H7 (cell line): ENCODE data around the gene TIGD7. TPM values are rescaled to one million over a fixed set of nuclear protein-coding genes. Genes with fewer than 3 reads are reported as not detected.
"Not testable (repeated sequence)": the region's sequence is repeated elsewhere in the genome, so short reads cannot be mapped to it uniquely, and the experiment has no call there.

Experiments used
- DNase-seq: peaks from one replicate; pipeline ENCODE4 v3.0.0; 2012
- H3K27me3 ChIP-seq: 2 replicates; pipeline ENCODE4 v1.6.0; 2011; ENCODE audit warnings: mild to moderate bottlenecking, low read length; ENCODE audit not compliant: control insufficient read depth, insufficient read depth
- H3K36me3 ChIP-seq: replicated peaks from 2 replicates; pipeline ENCODE4 v1.5.1; 2011; ENCODE audit warnings: low read length; ENCODE audit not compliant: control insufficient read depth, insufficient read depth
- H3K4me3 ChIP-seq: 2 replicates; pipeline ENCODE4 v1.5.1; 2011; ENCODE audit warnings: low read depth, mild to moderate bottlenecking, control low read depth, low read length, moderate library complexity; ENCODE audit not compliant: insufficient read depth
- total RNA-seq: library from RNA; depleted of rRNA; stranded (reverse); fragments of >200 nt; shearing (Covaris generic); gene quantifications from 2 replicates; pipeline ENCODE4 v1.2.3, GENCODE V29; 2014

Gene TIGD7
- total RNA-seq, 1 experiment from 2014 or later = 2.1 TPM

- H3K4me3 ChIP-seq = no peak overlapping the region
- H3K36me3 ChIP-seq = peaks cover 12% of the 10 kb centered on the region
- peak; percentile 62 for DNase-seq
- no peaks in the 10 kb centered on the region for H3K27me3 ChIP-seq
Measured at GRCh38 chr16:3295209-3295608, 10.0 kb downstream of the TIGD7 start.

- no peak overlapping the region for H3K4me3 ChIP-seq
Measured at GRCh38 chr16:3292604-3293003, 12.6 kb downstream of the TIGD7 start.

GRCh38 chr16:3289998-3290673, 15.1 kb downstream of the TIGD7 start:
- peaks cover 44% of the 10 kb centered on the region for H3K36me3 ChIP-seq
- DNase-seq = no peak
- no peak overlapping the region for H3K4me3 ChIP-seq
- H3K27me3 ChIP-seq = no peaks in the 10 kb centered on the region

More at GRCh38 chr16:3292604-3293003, 12.6 kb downstream of the TIGD7 start:
- no peak for DNase-seq
- Histone ChIP-seq H3K36me3 (peaks cover 29% of the 10 kb centered on the region), H3K27me3 (no peaks in the 10 kb centered on the region)

- Histone ChIP-seq H3K36me3 (peaks cover 31% of the 10 kb centered on the region), H3K4me3 (no peak overlapping the region), H3K27me3 (no peaks in the 10 kb centered on the region)
- DNase-seq = no peak
Measured at GRCh38 chr16:3285131-3285530, 20.1 kb downstream of the TIGD7 start.

- H3K27me3 ChIP-seq = no peaks in the 10 kb centered on the region
- DNase-seq = no peak
- H3K4me3 ChIP-seq = peak overlapping the region; percentile 90
- H3K36me3 ChIP-seq = peaks cover 18% of the 10 kb centered on the region
Measured at GRCh38 chr16:3283543-3284447, 21.4 kb downstream of the TIGD7 start.

GRCh38 chr16:3282730-3283542, 22.3 kb downstream of the TIGD7 start, which contains the start of gene ZNF263:
Gene ZNF263, plus strand, starts transcription at chr16:3283491. Its CDS starts 328 bp downstream, at chr16:3283819.
- H3K36me3 ChIP-seq = peaks cover 15% of the 10 kb centered on the region
- H3K27me3 ChIP-seq = no peaks in the 10 kb centered on the region
- peak within 1 kb of the TSS; percentile 90 for H3K4me3 ChIP-seq
- DNase-seq = peak; percentile 98

- no peaks in the 10 kb centered on the region for H3K27me3 ChIP-seq
- peaks cover 15% of the 10 kb centered on the region for H3K36me3 ChIP-seq
- DNase-seq = no peak
- peak overlapping the region; percentile 90 for H3K4me3 ChIP-seq
Measured at GRCh38 chr16:3282103-3282729, 23.0 kb downstream of the TIGD7 start.

GRCh38 chr16:3281222-3281820, 23.9 kb downstream of the TIGD7 start:
- Histone ChIP-seq H3K27me3 (no peaks in the 10 kb centered on the region), H3K36me3 (peaks cover 10% of the 10 kb centered on the region), H3K4me3 (no peak overlapping the region)
- DNase-seq = no peak

- no peak for DNase-seq
- Histone ChIP-seq H3K4me3 (no peak overlapping the region), H3K36me3 (no peaks in the 10 kb centered on the region), H3K27me3 (no peaks in the 10 kb centered on the region)
Measured at GRCh38 chr16:3276679-3277078, 28.6 kb downstream of the TIGD7 start.

- no peaks in the 10 kb centered on the region for H3K36me3 ChIP-seq
- no peak for DNase-seq
- H3K4me3 ChIP-seq = no peak overlapping the region
- no peaks in the 10 kb centered on the region for H3K27me3 ChIP-seq
Measured at GRCh38 chr16:3274947-3275346, 30.3 kb downstream of the TIGD7 start.

GRCh38 chr16:3274490-3274889, 30.7 kb downstream of the TIGD7 start:
- DNase-seq = no peak
- no peaks in the 10 kb centered on the region for H3K27me3 ChIP-seq
- H3K36me3 ChIP-seq = no peaks in the 10 kb centered on the region
- no peak overlapping the region for H3K4me3 ChIP-seq

GRCh38 chr16:3271281-3271680, 33.9 kb downstream of the TIGD7 start:
- H3K36me3 ChIP-seq, DNase-seq, H3K4me3 ChIP-seq, H3K27me3 ChIP-seq: not testable (repeated sequence)

GRCh38 chr16:3270718-3271117, 34.5 kb downstream of the TIGD7 start:
- DNase-seq = not testable (repeated sequence)

GRCh38 chr16:3268294-3268693, 36.9 kb downstream of the TIGD7 start:
- DNase-seq = no peak
- Histone ChIP-seq H3K27me3 (peaks cover 10% of the 10 kb centered on the region; the same call in 1 of the 2 replicates), H3K4me3 (no peak overlapping the region), H3K36me3 (no peaks in the 10 kb centered on the region)

More at GRCh38 chr16:3270718-3271117, 34.5 kb downstream of the TIGD7 start:
- H3K4me3 ChIP-seq, H3K27me3 ChIP-seq, H3K36me3 ChIP-seq: not testable (repeated sequence)
